Activated naive CD4-positive, alpha-beta T cell treated with anti-CD3 and anti-CD28 coated beads, Interleukin-2, amount 50 U/mL, for 24 hours (primary cell): ENCODE measurements around the gene C13orf42.

Experiments used
- H3K27ac Mint-ChIP-seq: one replicate; pipeline ENCODE4 v1.8.0; 2021; ENCODE audit warnings: mild to moderate bottlenecking, mixed read lengths
- H3K27me3 Mint-ChIP-seq: one replicate; pipeline ENCODE4 v1.8.0; 2021; ENCODE audit warnings: mixed read lengths
- H3K36me3 Mint-ChIP-seq: one replicate; pipeline ENCODE4 v1.8.0; 2021; ENCODE audit warnings: mixed read lengths
- H3K4me1 Mint-ChIP-seq: one replicate; pipeline ENCODE4 v1.8.0; 2021; ENCODE audit warnings: mixed read lengths
- H3K4me3 Mint-ChIP-seq: one replicate; pipeline ENCODE4 v1.8.0; 2021; ENCODE audit warnings: mild to moderate bottlenecking, mixed read lengths
- H3K9me3 Mint-ChIP-seq: one replicate; pipeline ENCODE4 v1.8.0; 2021; ENCODE audit warnings: mixed read lengths

The C13orf42 gene

DNA sequence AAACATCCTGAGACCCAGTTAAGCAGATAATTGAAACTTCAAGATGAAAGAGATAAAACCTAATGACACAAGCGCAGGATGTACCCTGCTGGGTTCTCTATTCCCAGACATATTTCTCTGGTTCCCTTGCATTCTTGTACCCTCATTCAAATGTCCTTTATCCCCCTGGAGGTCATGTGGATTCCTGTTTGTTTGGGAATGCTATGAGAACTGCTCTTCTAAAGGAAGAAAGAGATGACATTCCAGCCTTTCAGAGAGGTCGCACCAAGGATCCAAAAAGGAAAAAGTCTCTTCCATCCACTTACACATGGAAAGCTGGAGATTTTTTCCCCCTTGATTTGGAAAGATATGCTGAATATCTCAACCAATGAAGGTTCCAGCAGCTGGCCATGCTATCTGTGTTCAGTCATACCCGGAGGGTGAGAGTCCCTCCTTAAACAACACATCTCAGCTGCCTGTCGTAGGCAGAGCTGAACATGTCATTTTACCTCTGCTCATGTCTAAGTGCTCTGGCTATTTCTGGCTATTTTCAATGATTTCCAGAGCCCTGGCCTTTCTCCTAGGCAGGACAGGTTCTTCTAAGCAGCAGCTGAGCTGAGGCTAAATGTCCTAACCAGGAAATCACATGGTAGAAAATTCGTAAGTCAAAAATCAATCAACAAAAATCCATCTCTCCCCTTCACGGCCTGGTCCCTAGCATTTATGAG is 52.5 kb downstream of the C13orf42 start:
- Mint-ChIP-seq H3K4me3 (no peak overlapping the region), H3K27me3 (no peaks in the 10 kb centered on the region), H3K4me1 (no peaks in the 10 kb centered on the region), H3K9me3 (no peaks in the 10 kb centered on the region), H3K27ac (no peak overlapping the region), H3K36me3 (no peaks in the 10 kb centered on the region)

DNA sequence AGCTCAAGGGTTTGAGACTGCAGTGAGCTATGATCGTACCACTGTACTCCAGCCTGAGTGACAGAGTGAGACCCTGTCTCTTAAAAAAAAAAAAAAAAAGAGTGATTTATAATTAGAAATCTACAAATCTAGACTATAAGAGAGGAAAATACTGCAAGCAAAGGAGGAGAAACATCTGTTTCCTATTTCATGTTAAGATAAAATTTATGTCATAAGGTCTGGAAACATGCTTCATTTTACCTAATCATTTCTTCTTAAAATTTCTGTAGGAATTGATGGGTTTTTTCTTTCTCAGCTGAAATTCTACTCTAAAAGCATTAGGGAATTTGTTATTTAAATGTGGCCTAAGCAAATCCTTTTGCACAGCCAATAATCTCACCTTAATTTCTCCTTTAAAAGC is 53.2 kb downstream of the C13orf42 start:
- H3K4me1 Mint-ChIP-seq = no peaks in the 10 kb centered on the region
- H3K27me3 Mint-ChIP-seq = no peaks in the 10 kb centered on the region
- H3K27ac Mint-ChIP-seq = no peak overlapping the region
- H3K36me3 Mint-ChIP-seq = no peaks in the 10 kb centered on the region
- no peak overlapping the region for H3K4me3 Mint-ChIP-seq
- H3K9me3 Mint-ChIP-seq = no peaks in the 10 kb centered on the region

DNA sequence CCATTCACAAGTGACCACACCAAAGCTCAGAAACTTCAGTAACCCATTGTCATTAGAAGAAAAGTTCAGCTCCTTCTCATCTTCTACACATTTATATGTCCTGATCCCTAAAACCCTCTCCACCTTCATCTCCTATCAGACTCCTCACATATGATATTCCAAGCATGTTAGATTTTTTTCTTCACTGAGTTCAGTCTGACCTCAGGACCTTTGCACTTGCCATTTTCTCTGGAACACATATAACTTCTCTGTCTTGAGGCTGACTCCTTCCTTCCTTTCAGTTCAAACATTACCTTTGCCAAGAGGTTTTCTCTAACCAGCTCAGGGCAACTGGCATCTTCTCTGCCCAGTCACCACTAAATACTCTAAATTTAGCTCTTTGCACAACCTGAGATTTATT is 54.1 kb downstream of the C13orf42 start:
- no peak overlapping the region for H3K4me3 Mint-ChIP-seq
- H3K36me3 Mint-ChIP-seq = no peaks in the 10 kb centered on the region
- H3K27me3 Mint-ChIP-seq = no peaks in the 10 kb centered on the region
- no peaks in the 10 kb centered on the region for H3K4me1 Mint-ChIP-seq
- no peak overlapping the region for H3K27ac Mint-ChIP-seq
- H3K9me3 Mint-ChIP-seq = no peaks in the 10 kb centered on the region

DNA sequence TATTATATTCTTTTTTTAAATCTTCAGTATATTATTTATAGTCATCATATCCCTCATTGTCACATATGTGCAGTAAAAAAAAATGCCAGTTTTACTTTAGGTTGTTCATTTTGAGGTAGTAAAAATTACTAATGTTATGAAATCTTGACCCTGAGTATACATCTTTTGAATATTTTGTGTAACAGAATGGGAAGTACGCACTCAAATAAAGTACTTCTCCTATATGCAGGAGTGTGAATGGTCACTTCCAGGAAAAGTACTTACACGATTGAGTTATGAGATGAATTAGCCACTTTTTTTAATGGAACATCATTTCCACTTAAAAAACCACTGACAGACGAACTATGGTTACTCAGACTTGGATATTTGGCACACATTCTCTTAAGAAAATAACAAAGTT is 58.5 kb downstream of the C13orf42 start:
- H3K27ac Mint-ChIP-seq = no peak overlapping the region
- no peak overlapping the region for H3K4me3 Mint-ChIP-seq
- no peaks in the 10 kb centered on the region for H3K4me1 Mint-ChIP-seq
- no peaks in the 10 kb centered on the region for H3K9me3 Mint-ChIP-seq
- H3K36me3 Mint-ChIP-seq = no peaks in the 10 kb centered on the region
- H3K27me3 Mint-ChIP-seq = no peaks in the 10 kb centered on the region

DNA sequence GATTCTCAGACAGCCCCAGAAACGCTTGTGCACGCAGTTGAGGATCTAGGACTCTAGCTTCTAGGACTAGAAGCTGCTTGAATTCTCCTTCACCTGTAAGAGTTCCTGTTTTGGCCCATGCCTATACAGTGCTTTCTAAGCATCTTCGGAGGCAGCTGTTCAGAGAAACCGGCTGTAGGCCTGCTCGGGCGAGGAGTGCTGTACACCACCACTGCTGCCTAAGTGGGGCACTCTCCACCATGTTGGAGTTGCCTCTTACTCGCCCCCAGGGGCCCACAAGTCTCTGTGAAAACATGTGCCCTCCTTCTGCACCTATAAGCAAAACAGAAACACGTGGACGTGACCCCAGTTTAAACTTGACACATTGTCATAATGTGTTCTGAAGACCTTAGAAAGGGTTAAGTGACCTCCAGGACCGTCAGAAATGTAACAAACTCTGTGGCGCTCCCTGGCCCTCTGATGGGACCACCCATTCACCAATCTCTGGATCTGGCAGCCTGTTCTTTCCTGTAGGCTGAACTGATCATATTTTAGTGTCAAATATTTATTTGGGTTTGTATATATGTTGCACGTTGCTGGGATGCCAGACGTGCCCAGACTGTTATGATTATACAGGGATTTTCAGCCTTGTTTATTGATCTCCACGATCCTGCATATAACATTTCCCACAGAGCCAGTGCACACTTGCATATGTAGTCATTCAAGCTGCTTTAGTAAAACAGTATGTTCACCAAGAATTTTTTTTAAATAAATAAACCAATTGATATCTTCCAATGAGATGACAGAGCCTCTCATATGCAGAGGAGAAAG is 60.8 kb downstream of the C13orf42 start:
- no peaks in the 10 kb centered on the region for H3K27me3 Mint-ChIP-seq
- no peaks in the 10 kb centered on the region for H3K36me3 Mint-ChIP-seq
- H3K9me3 Mint-ChIP-seq = no peaks in the 10 kb centered on the region

DNA sequence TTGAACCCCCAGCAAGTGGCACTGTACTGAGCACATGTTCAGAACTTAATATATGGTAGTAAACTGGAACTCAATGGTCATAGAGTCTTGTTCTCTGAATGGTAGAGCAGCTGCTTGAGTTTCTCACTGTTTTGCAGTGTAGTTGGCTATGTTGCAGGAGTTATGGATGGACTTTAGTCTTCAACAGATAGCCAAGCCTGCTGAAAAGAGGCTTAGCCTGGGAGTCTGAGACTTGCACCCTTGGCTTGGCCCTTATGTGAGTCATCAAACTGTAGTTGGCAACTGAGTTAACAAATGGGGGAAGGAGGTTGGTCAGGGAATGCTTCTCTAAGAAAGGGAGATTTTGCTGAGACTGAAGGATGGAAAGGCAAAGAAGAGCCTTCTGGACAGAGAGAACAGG is 62.5 kb downstream of the C13orf42 start:
- H3K27ac Mint-ChIP-seq = no peak overlapping the region

More for the DNA sequence above, 60.8 kb downstream of the C13orf42 start:
- H3K4me1 Mint-ChIP-seq = no peaks in the 10 kb centered on the region
- no peak overlapping the region for H3K27ac Mint-ChIP-seq
- no peak overlapping the region for H3K4me3 Mint-ChIP-seq

DNA sequence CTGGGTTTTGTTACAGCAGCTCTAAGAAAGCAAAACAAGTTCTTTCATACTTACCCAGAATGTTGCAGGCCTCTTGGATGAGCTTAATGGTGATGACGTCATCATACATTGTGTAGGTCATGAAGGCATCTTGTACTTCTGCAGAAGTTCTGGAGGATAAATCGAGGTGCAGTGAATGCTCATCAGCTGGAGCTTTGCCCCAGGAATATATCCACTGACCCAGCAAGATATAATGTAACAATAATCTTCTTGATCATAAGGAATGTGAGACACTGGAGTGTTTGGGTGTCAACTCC is 63.0 kb downstream of the C13orf42 start:
- Mint-ChIP-seq H3K27me3 (no peaks in the 10 kb centered on the region), H3K9me3 (no peaks in the 10 kb centered on the region), H3K36me3 (no peaks in the 10 kb centered on the region), H3K4me1 (no peaks in the 10 kb centered on the region), H3K27ac (no peak overlapping the region), H3K4me3 (no peak overlapping the region)

More for the DNA sequence above, 62.5 kb downstream of the C13orf42 start:
- H3K36me3 Mint-ChIP-seq = no peaks in the 10 kb centered on the region
- H3K4me1 Mint-ChIP-seq = no peaks in the 10 kb centered on the region
- H3K9me3 Mint-ChIP-seq = no peaks in the 10 kb centered on the region
- H3K27me3 Mint-ChIP-seq = no peaks in the 10 kb centered on the region
- H3K4me3 Mint-ChIP-seq = no peak overlapping the region

DNA sequence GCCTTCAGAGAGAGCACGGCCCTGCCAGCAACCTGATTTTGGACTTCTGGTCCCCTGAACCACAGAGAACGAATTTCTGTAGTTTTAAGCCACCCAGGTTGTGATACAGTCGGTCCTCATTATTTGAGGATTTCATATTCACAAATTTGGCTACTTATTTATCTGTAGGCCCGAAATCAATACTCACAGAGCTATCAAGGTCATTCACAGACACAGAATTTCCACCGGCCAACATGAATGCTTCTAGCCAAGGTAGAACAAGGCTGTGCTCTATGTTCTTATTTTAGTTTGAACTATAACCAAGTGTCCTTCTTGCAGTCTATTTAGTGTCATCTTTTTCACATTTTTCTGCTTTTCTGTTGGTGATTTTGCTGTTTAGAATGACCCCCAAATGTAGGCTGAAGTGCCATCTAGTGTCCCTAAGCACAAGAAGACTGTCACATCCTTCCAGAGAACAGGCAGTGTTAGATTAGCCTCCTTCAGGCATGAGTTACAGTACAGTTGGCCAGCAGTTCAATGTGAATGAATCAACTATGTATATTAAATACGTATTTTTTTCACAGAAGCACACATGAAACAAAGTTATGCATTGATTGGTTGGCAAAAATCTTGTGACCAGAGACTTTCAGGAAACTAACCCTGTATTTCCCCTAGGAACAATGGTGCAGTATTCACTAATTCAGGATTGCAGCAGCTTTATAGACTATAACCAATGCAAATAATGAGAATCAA is 63.5 kb downstream of the C13orf42 start:
- no peak overlapping the region for H3K27ac Mint-ChIP-seq
- no peak overlapping the region for H3K4me3 Mint-ChIP-seq
- no peaks in the 10 kb centered on the region for H3K4me1 Mint-ChIP-seq
- no peaks in the 10 kb centered on the region for H3K36me3 Mint-ChIP-seq
- no peaks in the 10 kb centered on the region for H3K9me3 Mint-ChIP-seq
- no peaks in the 10 kb centered on the region for H3K27me3 Mint-ChIP-seq

DNA sequence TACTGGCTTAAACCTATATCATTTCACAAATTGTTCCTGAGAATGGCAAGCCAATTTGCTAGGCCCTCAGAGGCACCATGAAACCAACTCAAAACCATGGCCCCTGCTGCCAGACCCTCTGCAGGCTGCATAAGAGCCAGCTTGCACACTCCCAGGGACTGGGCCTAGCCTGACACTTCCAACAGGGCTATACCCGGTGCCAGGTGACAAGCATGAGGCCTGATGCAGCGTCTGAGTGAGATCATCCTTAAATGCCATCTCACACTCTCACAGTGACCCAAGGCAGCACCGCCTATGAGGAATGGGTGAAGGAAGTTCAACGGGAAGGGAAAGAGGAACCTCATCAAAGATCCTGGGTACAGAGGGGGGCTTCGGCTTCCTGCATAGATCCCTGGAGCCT is 65.6 kb downstream of the C13orf42 start:
- no peaks in the 10 kb centered on the region for H3K4me1 Mint-ChIP-seq
- no peak overlapping the region for H3K4me3 Mint-ChIP-seq
- no peaks in the 10 kb centered on the region for H3K27me3 Mint-ChIP-seq
- no peak overlapping the region for H3K27ac Mint-ChIP-seq
- H3K36me3 Mint-ChIP-seq = no peaks in the 10 kb centered on the region
- H3K9me3 Mint-ChIP-seq = no peaks in the 10 kb centered on the region

DNA sequence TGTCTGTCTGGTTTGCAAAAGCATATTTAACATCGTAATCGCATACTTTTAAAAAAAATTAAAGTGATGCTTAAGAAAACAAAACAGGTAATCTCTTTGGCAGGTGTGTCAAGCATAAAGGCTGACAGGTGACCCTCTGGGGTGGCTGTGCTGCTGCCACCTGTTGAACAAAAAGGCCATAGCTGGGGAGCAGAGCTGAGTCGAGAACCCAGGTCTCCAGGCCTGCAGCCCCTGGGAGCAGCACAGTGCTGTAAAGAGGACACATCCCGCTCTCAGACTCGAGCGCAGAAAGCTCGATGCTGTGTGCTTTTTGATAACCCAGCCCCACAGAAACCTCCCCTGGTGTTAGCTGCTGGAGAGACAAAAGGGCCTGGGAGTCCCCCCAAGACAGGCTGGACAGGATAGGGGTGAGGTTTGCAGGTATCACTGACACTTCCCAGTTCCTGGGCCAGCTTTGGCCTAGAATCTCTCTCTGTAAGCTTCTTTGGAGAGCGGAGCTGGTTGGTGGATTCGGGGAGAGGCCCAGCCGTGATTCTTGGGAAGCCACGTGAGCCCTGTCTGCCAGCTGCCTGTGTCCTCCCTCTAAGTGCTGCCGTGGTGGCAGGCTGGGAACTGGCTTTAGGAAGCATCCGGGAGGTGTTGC is 66.9 kb downstream of the C13orf42 start:
- no peaks in the 10 kb centered on the region for H3K4me1 Mint-ChIP-seq

DNA sequence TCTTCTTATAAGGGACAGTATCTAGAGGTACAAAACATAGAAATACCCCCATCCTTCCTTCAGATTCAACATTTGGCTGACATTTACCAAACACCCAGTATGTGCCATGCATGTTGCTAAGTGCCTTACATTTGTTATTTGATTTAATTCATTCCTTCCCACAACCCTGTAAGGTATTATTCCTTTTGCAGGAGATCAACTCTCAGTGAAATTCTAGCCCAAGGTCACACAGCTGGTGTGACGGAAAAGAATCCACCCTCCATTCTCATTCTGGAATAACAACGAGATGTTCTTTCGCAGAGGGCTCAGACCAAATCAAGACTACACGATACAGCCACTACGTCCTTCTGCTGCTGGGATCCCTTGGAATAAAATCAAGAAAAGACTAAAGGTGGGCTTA is 67.8 kb downstream of the C13orf42 start:
- H3K4me3 Mint-ChIP-seq = no peak overlapping the region
- no peaks in the 10 kb centered on the region for H3K9me3 Mint-ChIP-seq
- H3K27ac Mint-ChIP-seq = no peak overlapping the region

More for the DNA sequence above, 66.9 kb downstream of the C13orf42 start:
- Mint-ChIP-seq H3K9me3 (no peaks in the 10 kb centered on the region), H3K36me3 (no peaks in the 10 kb centered on the region), H3K27ac (no peak overlapping the region), H3K27me3 (peaks cover 5% of the 10 kb centered on the region), H3K4me3 (no peak overlapping the region)

DNA sequence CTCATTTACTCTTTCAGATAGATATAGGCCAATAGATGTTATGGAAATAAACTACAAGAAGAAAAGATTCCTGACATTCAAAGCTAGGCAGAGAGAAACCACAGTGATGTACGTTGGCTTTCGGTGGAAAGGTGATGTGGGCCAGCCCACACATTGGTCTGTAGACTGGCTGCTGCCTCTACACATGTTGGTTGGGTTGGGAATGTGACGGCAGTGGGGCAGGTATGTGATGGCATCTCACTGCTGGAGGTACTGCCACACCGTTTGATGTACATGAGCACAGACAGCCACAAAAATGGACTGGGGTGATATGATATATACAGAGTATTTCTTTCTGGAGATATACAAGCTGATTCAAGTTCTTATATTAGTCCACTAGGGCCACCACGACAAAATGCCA is 69.4 kb downstream of the C13orf42 start:
- Mint-ChIP-seq H3K27ac (no peak overlapping the region), H3K27me3 (peaks cover 5% of the 10 kb centered on the region), H3K9me3 (no peaks in the 10 kb centered on the region), H3K36me3 (no peaks in the 10 kb centered on the region), H3K4me1 (no peaks in the 10 kb centered on the region), H3K4me3 (no peak overlapping the region)

More for the DNA sequence above, 67.8 kb downstream of the C13orf42 start:
- Mint-ChIP-seq H3K27me3 (peaks cover 5% of the 10 kb centered on the region), H3K4me1 (no peaks in the 10 kb centered on the region), H3K36me3 (no peaks in the 10 kb centered on the region)

DNA sequence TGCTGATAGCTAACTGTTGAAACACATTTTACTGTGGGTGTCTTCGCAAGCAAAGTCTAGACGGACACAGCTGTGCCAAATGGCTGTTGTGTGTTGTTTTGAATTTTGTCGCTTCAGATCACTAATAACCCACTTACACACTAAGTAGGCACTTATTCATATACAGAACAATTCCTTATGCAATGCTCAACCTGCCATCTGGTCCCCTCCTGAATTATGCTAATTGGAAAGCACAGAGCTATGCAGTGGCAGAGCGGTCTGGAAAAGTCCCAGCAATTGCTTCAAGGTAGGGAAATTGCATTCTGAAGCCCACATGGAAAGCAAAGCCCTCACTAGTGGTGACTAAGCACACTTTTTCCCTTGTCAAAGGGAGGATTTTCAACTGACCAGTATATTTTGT is 69.9 kb downstream of the C13orf42 start:
- H3K27ac Mint-ChIP-seq = no peak overlapping the region
- no peak overlapping the region for H3K4me3 Mint-ChIP-seq
- H3K27me3 Mint-ChIP-seq = peaks cover 5% of the 10 kb centered on the region
- no peaks in the 10 kb centered on the region for H3K4me1 Mint-ChIP-seq
- no peaks in the 10 kb centered on the region for H3K36me3 Mint-ChIP-seq
- H3K9me3 Mint-ChIP-seq = no peaks in the 10 kb centered on the region

DNA sequence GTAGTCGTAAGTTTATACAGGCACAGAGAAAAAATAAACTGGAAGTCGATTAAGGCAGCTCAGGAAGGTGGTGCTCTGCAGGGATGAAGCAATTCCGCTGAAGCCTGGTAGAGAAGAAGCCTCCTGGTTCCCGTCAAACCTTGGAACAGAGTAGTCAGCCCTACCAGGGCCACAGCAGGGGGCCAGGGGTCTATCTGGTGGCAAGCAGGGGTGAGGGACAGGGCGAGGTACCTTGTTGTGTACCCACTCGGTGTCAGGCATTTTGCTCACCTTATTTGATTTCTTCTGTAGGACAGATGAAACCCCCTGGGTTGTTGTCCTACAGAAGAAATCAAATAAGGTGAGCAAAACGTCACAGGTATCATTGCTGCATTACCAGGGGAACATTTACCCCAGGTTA is 70.6 kb downstream of the C13orf42 start:
- no peak overlapping the region for H3K27ac Mint-ChIP-seq
- H3K27me3 Mint-ChIP-seq = peaks cover 5% of the 10 kb centered on the region
- H3K4me1 Mint-ChIP-seq = no peaks in the 10 kb centered on the region
- no peaks in the 10 kb centered on the region for H3K9me3 Mint-ChIP-seq
- no peaks in the 10 kb centered on the region for H3K36me3 Mint-ChIP-seq
- H3K4me3 Mint-ChIP-seq = no peak overlapping the region

DNA sequence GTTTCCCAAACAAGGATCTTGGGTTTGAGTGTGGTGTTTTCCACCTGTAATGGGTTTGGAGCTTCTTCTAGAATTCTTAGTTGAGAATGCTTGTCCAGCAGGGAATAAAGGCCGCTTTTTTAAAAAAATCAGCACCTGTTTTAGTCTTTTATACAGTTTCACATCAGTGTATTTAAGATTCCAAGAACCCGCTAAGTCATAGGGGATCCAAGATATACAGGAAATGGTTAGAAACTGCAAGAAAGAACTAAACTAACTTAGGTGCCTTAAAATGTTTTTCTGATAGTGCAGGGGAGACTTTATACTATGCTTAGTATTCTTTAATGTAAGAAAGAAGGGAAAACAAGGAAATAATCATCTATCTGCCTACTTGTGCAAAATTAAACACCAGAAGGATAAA is 74.7 kb downstream of the C13orf42 start:
- H3K27me3 Mint-ChIP-seq = peaks cover 5% of the 10 kb centered on the region

DNA sequence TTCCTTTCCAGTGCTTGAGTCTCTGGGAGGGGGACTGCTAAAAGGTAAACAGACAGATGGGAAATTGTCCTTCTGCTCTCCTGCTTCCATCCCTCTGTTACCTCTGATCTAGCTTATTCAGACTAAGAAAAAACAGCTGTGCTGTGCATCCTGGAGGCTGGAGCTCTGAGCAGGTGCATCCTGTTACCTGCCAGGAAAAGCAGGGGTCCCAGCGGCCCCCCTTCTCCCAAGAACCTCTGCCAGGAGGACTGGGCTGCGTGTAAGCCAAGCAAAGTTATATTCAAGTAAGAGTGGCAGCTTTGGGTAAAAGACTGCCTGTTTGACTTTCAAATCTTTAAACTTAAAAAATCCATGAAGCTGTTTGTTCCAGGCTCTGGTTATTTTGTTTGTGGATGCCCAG is 75.1 kb downstream of the C13orf42 start:
- Mint-ChIP-seq H3K9me3 (no peaks in the 10 kb centered on the region), H3K4me1 (no peaks in the 10 kb centered on the region), H3K4me3 (no peak overlapping the region), H3K27ac (no peak overlapping the region), H3K36me3 (no peaks in the 10 kb centered on the region), H3K27me3 (peaks cover 5% of the 10 kb centered on the region)

More for the DNA sequence above, 74.7 kb downstream of the C13orf42 start:
- Mint-ChIP-seq H3K9me3 (no peaks in the 10 kb centered on the region), H3K4me3 (no peak overlapping the region), H3K36me3 (no peaks in the 10 kb centered on the region), H3K4me1 (no peaks in the 10 kb centered on the region), H3K27ac (no peak overlapping the region)
